ENCODE measurements around the gene XRCC2.
"Not testable (repeated sequence)": the region's sequence is repeated elsewhere in the genome, so short reads cannot be mapped to it uniquely, and the experiment has no call there.

Gene XRCC2

DNA sequence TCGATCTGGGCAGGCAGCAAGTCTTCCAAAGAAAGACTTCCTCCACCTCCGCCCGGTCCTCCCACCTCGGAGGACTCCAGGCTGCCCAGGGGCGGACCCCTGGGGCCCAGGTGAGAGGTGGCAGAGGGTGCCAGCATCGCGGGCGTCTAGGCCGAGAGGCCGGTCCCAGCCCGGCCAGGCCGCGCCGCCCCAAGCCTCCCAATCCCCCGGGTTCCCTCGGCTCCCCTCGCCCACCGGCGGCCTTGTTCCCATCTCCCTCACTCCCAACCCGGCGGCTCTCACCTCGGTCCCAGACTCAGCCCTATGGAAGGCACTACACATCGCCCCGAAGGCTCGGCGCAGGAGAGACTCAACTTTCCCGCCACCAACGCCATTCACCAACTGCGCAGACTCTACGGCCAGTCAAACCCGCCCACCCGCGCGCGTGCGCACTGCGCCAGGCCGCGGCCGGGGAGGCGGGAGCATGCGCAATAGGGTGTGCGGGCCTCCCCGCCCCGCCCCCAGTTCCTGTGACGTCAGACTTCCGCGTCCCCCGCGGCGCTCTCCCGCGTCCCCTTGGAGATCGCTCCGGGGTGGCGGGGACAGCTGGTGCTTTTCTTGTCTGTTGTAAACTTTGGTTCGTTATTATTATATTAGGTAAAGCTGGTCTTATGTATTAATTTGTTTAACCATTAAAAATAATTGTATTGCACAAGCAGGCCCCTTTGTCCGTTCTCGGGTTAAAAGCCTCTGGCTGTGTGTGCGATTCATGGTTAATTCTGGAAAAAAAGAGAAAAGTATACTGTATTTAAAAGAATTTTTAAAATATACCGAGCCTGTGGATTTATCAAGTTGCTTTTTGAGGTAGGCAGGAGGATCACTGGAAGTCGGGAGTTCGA lies at the start of gene XRCC2:
TSS of gene XRCC2 (minus strand) at position 383 of the 878 bp plus-strand sequence. CDS start at position 321, 62 bp downstream.
- peak; percentile 66 for DNase-seq (ENCODE audit: low read depth)
- in situ Hi-C loops (cut with HindIII; ENCODE audit: low sequenced_read_pairs): no loop called here
- TF ChIP-seq, protein P1, sequence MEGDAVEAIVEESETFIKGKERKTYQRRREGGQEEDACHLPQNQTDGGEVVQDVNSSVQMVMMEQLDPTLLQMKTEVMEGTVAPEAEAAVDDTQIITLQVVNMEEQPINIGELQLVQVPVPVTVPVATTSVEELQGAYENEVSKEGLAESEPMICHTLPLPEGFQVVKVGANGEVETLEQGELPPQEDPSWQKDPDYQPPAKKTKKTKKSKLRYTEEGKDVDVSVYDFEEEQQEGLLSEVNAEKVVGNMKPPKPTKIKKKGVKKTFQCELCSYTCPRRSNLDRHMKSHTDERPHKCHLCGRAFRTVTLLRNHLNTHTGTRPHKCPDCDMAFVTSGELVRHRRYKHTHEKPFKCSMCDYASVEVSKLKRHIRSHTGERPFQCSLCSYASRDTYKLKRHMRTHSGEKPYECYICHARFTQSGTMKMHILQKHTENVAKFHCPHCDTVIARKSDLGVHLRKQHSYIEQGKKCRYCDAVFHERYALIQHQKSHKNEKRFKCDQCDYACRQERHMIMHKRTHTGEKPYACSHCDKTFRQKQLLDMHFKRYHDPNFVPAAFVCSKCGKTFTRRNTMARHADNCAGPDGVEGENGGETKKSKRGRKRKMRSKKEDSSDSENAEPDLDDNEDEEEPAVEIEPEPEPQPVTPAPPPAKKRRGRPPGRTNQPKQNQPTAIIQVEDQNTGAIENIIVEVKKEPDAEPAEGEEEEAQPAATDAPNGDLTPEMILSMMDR (IDR thresholded peaks at IDR 0.05; ENCODE audit: low read depth, low read length, missing control alignments): no peak
- peak within 1 kb of the TSS; percentile 79 for H3K4me3 ChIP-seq (ENCODE audit: low read depth, low read length)

DNA sequence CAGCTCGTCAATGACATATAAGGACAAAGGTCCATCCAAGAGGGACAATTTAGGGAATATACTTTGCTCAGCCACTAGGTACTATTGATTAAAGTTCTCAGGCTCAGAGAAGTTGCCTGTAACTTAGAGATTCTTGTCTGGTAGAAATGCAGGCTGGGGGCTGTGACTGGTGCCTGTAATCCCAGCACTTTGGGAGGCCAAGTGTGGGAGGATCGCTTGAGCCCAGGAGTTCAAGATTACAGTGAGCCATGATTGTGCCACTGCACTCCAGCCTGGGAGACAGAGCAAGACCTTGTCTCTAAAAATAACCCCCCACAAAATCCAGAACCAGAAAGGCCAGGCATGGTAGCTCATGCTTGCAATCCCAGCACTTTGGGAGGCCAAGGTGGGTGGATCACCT lies 47.4 kb upstream of the XRCC2 start:
- in situ Hi-C loops (cut with HindIII; ENCODE audit: low sequenced_read_pairs): no loop called here
- DNase-seq (ENCODE audit: low read depth): no peak
- no peak overlapping the region for H3K4me3 ChIP-seq (ENCODE audit: low read depth, low read length)
- TF ChIP-seq, protein P1 (IDR thresholded peaks at IDR 0.05; ENCODE audit: low read depth, low read length, missing control alignments): no peak

DNA sequence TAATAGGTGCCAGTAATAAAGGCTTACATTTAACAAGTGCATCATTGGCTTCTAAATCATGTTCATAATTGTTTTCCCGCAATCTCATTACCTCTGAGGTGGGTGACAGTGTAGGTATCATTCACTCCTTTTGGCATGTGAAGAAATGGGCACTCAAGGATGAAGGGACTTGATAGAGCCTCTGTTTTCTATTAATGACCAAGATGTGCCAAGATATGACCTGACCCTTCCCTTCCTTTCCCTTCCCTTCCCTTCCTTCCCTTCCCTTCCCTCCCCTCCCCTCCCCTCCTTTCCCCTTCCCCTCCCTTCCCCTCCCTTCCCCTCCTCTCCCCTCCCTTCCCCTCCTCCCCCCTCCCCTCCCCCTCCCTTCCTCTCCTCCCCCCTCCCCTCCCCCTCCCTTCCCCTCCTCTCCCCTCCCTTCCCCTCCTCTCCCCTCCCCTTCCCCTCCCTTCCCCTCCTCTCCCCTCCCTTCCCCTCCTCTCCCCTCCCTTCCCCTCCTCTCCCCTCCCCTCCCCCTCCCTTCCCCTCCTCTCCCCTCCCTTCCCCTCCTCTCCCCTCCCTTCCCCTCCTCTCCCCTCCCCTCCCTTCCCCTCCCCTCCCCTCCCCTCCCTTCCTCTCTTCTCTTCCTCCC lies 36.6 kb upstream of the XRCC2 start:
- H3K4me3 ChIP-seq (ENCODE audit: low read depth, low read length); DNase-seq (ENCODE audit: low read depth); in situ Hi-C loops (cut with HindIII; ENCODE audit: low sequenced_read_pairs): not testable (repeated sequence)

DNA sequence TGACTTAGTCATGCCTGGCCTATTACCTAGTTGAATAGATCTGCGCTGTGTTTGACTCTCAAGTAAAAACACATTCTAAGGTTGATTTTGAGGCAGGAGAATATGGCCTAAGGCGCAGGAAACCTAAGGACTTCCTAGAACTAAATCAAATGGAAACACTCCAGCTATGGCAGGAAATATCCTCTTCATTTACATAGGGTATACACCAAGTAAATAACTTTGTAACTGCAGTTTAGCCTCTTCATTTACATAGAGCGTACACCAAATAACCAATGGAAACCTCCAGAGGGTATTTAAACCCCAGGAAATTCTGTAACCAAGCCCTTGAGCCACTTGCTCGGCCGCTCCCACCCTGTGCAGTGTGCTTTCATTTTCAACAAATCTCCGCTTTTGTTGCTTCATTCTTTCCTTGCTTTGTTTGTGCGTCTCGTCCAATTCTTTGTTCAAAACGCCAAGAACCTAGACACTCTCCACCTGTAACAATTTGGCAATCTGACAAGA lies 35.6 kb upstream of the XRCC2 start:
- no peak for DNase-seq (ENCODE audit: low read depth)
- no peak overlapping the region for H3K4me3 ChIP-seq (ENCODE audit: low read depth, low read length)
- TF ChIP-seq, protein P1 (IDR thresholded peaks at IDR 0.05; ENCODE audit: low read depth, low read length, missing control alignments): no peak
- in situ Hi-C loops (cut with HindIII; ENCODE audit: low sequenced_read_pairs): no loop called here

DNA sequence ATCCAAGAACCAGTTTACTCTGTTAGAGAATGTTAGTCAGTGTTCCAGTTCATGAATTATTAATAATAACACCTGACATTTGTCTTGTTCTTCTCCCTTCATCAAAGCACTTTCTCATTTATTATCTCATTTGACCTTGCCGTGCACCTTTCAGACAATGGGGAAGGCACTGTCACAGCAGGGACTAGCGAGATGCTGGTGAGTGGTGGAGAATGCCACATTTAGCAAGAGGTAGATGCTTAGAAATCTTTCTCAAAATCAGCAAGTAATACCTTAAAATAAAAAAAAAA lies 34.2 kb upstream of the XRCC2 start:
- in situ Hi-C loops (cut with HindIII; ENCODE audit: low sequenced_read_pairs): no loop called here
- DNase-seq (ENCODE audit: low read depth): no peak
- H3K4me3 ChIP-seq (ENCODE audit: low read depth, low read length): no peak overlapping the region
- TF ChIP-seq, protein P1 (IDR thresholded peaks at IDR 0.05; ENCODE audit: low read depth, low read length, missing control alignments): no peak

DNA sequence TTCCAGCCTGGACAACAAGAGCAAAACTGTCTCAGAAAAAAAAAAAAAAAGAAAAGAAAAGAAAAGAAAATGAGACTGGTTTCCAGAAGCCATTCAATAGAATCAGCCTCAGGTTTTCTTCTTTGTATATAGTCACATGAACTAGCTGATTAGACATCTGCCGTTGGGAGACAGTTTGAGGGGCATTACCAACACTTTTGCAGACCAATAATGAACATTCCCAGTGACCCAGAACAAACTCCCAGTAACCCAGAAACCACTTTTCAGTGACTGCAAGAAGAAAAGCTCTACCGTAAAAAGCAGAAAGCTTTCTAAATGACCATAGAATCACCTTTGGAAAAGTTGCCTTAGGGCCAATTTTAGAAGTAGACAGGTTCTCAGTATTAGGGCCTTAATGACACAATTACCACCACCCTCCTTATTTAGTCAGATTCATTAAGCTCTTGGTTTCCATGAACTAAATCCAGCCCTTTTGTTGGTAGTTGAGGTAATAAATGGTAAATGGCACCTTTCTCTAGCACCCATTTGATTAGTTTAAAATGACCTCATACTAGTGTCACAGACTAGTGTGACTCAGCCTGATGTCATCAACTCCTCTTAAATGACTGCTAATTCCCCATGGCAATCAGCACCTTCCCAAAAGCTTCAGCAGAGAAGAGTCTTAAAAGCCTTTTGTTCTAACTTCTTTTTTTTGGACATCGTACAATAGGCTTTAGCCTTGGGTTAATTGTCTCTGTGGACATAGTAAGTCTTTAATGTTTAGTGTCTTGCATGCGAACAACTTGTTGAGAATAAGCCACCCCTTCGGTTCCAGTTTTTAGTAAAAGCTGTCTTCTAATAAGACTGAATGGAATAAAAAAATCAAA lies 33.6 kb upstream of the XRCC2 start:
- DNase-seq (ENCODE audit: low read depth): no peak
- in situ Hi-C loops (cut with HindIII; ENCODE audit: low sequenced_read_pairs): no loop called here
- no peak overlapping the region for H3K4me3 ChIP-seq (ENCODE audit: low read depth, low read length)
- TF ChIP-seq, protein P1 (IDR thresholded peaks at IDR 0.05; ENCODE audit: low read depth, low read length, missing control alignments): no peak

All from astrocyte of the cerebellum (primary cell).